HG03159 (cell line): ENCODE data around the gene PPP4R1.
A peak's percentile ranks its signal among the peaks of the same experiment; 100 is the strongest.
"Not testable (repeated sequence)": the region's sequence is repeated elsewhere in the genome, so short reads cannot be mapped to it uniquely, and the experiment has no call there.

ENCODE experiments used
- ATAC-seq: cut with Tn5 transposase; IDR thresholded peaks from one replicate; pipeline ENCODE4 v1.9.1; 2021; ENCODE audit warnings: mild to moderate bottlenecking, moderate library complexity; ENCODE audit not compliant: unreplicated experiment

PPP4R1 gene

DNA sequence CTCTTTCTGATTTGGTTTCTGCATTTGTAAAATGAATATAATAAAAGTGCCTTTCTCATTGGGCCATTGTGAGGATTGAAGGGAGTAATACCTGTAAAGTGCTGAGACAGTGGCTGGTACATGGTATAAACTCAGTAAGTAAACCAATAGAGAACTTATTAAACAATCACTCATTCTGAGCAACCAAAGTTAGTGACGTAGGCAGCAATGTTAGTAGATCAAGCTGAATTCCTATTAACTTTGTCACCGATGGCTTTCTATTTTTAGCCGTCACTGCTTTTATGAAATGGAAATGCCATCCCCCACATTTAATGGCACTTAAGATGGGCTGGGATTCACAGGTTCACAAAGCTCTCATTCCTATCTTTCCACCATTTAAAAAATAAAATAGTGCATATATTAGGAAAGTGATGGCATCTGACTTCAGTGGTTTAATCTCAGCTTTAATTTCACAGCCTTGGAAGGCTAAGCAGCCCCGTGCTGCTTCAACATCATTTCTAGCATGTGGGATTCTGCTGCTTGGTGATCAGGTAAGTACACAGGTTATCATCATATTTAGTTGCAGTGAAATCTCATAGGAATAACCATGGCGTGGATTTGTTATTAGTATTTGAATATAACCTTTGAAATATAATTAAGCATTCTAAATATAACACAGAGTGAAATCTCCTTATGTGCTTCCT lies 17.6 kb upstream of the PPP4R1 start:
- ATAC-seq, result no peak

DNA sequence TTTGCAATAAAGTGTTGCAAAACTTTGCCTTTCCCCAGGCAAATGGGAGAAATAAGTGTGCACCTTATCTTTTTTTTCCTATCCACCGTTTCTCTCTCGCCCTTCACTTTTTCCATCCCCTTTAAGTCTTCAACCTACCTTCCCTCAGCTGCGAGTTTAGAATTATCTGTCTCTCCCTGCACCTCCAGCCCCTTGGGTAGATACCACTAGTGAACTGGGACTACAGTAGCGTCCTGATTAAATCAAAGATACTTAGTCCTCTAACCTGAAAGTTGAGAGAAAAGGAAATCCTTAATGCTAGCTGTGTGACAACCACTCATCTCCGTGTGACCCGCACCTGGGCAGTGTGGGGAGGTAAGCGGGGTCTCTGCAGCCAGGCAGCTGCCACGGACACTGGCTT lies 16.1 kb upstream of the PPP4R1 start:
- ATAC-seq, result no peak

DNA sequence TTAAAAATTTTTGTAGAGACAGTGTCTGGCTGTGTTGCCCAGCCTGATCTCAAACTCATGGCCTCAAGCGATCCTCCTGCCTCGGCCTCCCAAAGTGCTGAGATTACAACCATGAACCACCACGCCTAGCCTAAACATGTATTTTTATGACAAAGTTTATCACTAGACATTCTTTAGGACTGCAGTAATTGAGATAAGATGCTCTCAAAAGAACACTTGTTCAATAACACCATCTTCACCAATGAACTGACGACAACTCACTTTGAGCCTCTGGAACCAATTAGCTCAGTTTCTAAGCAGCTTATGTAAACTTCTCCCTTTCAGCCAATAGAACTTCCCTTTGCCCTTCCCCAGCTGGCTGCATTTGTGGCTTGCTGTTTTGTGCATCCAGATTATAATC lies 15.3 kb upstream of the PPP4R1 start:
- ATAC-seq, result no peak

DNA sequence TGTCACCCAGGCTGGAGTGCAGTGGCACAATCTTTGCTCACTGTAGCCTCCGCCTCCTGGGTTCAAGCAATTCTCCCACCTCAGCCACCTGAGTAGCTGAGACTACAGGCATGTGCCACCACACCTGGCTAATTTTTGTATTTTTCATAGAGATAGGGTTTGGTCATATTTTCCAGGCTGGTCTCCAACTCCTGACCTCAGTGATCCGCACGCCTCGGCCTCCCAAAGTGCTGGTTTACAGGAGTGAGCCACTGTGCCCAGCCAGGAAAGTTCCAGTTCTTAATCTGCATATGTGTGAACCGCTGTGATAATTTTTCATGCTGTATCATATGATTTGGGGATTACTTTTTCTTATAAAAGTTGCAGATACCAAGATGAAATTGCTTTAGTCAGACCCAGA lies 14.6 kb upstream of the PPP4R1 start:
- no peak for ATAC-seq

DNA sequence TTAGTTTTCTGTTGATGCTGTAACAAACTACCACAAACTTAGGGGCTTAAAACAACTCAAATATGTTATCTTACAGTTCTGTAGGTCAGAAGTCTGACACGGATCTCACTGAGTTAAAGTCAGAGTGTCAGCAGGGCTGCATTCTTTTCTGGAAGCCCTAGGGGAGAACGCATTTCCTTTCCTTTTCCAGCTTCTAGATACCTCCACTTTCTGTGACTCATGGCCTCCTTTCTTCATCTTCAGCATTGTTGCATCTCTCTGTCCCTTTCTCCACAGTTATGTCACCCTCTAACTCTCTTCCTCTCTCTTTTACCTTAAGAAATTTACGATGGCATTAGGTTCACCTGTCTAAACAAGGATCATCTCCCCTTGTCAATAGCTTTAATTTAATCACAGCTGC lies 13.3 kb upstream of the PPP4R1 start:
- no peak for ATAC-seq

DNA sequence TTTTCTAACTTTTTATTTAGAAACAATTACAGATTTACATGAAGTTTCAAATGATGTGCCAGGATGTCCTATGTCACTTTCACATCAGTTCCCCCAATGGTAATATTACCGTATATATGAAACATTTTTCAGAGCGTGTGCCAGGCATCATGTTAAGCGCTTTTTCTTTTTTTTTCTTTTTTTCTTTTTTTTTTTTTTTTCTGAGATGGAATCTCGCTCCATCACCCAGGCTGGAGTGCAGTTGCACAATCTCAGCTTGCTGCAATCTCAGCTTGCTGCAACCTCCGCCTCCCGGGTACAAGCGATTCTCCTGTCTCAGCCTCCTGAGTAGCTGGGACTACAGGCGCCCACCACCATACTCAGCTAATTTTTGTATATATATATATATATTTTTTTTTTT lies 5.6 kb upstream of the PPP4R1 start:
- no peak for ATAC-seq

DNA sequence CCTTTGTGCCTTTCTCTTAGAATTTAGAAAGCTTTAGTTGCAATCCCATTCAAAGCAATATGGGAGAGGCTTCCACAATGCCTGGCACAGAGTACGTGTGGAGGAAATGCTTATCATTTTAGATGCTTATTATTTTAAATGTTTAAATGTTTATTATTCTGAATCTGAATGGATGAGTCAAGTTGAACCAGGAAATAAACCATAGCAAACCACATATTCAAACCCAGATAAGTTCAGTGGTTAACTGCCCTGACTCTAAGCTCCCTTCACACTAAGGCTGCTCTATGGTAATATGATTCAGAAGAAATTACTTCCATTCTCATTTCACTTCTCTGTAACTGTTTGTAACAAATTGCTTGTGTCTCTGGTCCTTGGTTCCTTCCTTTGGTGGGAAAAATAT lies 5.2 kb upstream of the PPP4R1 start:
- no peak for ATAC-seq

DNA sequence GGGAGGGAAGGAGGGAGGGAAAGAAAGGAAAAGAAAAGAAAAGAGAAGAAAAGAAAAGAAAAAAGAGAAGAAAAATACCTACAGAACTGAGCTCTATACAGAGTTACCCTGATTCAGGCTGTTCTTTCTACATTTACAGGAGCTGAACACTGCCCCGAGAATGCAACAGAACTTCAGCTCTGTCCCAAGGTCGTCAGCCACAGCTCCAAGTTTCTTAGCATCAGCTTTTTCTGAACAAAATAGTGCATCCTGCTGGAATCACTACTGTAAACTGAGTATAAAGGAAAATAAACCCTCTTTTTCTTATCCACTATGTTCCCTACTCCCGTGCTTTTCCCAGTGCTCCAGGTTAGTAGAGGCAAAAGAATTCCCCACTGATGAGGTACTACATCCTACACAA lies 4.7 kb upstream of the PPP4R1 start:
- no peak for ATAC-seq

DNA sequence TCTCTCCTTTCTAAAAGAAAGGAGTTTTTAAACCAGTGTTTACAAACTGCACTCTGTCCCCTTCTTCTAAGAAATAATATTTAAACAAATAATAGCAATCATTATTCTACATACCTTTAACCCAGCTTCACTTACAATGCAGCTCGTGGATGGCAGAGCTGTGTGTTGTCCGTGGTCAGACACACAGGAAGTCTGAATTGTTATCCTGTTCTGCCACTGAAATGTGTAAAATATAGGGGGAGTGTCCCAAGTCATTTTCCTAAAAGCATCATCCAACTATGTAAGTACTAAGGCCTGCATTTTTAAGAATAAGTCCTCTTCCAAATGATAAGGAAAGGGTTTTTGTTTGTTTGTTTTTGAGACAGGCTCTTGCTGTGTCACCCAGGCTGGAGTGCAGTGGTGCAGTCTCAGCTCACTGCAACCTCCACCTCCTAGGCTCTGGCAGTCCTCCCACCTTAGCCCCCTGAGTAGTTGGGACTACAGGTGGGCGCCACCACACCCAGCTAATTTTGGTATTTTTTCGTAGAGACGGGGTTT lies 2.7 kb upstream of the PPP4R1 start:
- ATAC-seq, result no peak

DNA sequence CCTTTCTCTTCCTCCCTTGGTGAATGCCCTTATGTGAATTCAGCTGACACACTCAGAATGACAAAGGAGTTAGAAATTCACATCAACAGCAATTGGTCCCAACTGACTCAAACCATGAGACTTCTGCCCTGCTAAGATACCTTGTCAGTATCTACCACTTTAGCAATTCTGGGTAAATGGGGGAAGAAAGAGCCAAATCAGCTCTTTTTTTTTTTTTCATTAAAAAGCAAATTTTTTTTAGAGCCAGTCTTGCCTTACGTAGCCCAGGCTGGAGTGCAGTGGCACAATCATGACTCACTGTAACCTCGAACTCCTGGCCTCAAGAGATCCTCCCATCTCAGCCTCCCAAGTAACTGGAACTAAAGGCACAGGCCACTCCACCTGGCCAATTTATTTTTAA lies 1.7 kb upstream of the PPP4R1 start:
- ATAC-seq, result no peak

DNA sequence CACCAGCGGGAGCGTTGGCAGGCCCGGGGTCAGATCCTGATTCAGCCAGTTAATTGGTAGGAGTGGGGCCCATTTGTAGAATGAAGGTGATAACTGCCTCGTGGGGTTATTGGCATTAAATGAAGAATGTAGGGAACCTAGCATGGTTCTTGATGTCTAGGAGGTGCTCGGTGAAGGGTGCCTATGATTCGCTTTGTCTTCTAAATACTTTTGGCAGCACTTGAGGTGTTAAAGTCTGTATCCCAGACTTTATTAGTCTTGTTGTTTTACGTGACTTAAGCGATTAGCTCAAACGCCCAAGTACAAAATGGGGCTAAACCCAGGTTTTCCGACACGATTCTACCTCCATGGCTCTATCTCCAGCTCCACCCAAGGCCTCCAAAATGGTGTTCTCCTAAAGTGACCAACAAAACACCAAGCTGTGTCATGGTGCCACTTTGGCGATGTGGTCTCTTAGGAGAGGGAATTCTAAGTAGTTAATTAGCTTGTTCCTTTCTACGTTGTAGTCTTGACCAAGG lies 980 bp upstream of the PPP4R1 start:
- ATAC-seq, result no peak

DNA sequence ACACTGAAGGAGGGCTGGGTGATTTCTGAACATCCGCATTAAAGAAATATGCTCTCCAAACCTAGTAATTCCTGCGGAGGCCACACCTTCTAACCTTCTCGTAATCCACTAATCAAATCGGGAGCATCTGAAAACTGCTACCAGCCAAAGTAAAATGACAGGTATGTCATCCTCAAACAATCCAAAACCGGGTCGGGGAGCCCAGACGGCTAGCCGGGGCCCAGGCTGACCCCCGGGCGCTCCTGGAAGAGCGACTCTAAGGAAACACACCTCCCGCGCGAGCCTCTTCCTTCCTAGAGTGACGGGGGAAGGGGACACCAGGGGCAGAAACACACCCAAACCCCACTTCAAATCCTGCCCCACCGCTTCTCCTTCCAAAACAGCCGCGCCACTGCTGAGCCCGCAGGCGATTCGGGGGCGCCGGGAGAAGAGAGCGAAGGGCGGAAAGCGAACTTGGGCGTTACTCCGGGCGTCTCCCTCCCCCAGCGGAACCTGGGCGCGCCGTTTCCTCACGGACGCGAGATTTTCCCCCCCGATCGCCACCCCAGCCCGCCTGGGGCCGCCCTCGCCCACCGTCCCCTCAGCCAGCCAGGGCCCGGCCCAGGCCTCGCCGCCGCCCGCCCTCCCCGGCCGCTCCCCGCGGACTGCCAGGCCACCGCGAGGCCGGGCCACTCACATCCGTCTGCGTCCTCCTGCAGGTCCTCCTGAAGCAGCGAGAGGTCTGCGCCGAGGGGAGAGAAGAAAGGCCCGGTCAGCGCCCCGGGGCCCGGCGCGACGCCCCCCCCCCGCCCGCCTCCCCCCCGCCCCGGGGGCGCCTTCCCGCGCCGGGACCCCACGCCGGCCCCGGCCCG lies 584 bp downstream of the PPP4R1 start:
- peak; percentile 35 for ATAC-seq

DNA sequence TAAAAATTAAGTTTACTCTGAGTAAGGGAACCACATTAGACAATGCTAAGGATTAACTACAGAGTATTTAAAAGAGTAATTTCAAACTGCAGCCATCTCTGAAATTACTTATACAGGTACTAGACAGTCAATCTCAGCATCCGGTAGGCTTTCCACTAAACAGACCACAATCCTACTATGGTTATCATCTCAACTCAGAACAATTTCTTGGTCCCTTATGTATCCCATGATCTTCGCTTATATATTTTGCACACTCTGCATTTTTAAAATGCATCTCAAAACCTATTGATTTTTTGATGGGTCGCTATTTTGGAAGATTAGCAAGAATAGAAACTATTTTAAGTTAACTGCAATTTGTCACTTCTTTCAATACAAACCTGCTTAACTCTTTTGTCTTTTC lies 1.4 kb downstream of the PPP4R1 start:
- no peak for ATAC-seq

DNA sequence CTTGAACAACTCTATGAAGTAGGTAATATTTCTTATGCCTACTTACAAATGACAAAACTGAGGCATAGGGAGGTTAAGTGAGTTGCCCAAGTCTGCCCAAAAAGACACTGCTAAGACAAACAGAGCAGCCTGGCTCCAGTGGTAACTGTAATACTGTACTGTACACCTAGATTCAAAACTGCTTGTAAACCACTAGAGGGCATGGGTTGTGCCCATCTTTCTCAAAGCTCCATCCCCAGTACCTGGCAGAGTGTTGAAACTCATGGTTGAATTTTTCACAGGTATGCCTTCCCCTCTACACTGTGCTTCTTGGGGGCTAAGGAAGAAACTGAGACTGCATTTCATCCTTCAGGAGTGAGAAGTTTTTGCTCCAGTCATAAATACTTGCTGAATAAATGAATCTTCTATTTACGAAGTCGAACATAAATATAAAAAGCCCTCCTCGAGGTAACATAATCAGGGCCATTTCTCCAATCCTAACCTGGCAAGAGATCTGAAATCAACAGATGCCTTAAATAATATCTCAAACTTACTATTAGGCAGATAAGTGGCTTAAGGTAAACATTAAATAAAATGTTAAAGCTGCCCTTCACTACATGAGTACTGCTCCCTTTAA lies 2.0 kb downstream of the PPP4R1 start:
- ATAC-seq, result peak; percentile 44

DNA sequence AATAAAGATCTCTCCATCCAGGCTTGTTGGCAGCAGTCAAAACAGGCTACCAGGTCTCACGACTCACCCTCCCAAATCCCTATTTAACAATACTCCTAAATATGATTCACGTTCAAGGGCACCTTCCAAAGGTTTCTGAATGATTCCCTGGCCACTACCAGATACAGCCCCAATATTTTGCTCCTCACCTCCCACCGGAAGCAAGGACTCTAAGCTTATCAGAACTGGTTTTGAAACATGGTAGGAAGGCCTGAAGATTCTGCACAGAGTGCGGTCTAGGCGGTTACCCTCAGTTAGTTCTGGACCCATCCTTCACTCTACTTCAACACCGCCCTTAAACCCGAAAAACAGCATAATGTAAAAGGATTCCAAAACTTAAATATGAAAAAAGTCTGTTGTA lies 5.2 kb downstream of the PPP4R1 start:
- no peak for ATAC-seq

DNA sequence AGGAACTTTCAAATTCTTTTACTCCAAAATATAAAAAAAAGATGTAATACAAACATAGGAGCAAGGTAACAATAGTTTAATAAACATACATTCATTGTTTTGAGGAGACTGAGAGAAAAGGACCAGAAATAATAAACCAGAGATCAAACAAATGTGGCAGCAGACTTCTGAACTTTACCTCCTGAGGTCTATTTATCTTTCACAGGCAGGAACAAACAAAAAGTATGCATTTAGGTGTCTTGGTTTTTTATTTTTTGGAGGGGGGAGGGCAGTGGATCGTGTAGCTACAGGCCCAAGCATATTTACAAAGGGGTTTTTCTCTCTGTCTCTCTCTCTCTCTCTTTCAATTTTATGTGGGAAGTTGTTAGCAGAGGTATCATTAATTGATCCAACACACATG lies 5.6 kb downstream of the PPP4R1 start:
- ATAC-seq, result no peak

DNA sequence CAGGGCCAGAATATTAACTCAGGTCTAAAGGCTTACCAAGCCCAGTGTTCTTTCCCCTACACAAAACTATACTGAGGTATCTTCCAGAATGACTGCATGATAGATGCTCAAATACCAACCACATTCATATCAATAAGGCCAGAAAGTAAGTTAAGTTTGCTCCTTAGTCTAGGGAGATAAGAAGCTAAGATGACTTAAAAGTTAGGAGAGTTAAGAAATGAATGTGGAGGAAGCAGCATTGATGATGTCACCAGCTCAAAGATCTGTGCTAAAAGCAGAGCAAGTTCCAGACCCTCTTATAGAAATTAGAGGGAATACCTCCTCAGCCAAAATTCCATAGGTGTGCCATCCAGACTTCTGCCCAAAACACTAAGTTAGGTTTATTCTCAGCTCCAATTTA lies 6.1 kb downstream of the PPP4R1 start:
- no peak for ATAC-seq

DNA sequence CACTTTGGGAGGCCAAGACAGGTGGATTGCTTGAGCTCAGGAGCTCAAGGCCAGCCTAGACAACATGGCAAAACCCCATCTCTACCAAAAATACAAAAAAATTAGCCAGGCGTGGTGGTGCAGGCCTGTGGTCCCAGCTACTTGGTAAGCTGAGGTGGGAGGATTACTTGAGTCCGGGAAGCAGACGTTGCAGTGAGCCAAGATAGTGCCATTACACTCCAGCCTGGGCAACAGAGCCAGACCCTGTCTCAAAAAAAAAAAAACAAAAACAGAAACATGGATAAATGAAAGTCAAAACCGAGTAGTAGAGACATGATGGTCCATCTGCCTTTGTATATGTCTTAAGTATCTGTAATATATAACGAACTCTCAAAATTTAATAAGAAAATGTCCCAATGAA lies 7.2 kb downstream of the PPP4R1 start:
- ATAC-seq, result not testable (repeated sequence)

DNA sequence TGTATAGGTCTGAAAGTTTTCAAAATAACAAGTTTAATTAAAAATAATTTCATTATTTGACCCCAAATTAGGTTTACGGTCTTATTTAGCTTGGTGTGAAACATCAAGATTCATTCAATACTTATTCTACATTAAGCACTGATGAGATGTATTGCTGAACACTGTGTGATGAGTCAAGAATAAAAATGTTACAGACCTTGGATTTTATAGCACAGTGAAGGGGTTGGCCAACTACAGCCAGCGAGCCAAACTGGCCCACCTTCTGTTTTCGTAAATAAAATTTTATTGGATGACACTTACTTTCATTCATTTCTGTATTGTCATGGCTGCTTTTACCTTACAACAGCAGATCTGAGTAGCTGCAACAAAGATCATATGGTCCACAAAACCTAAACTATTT lies 8.3 kb downstream of the PPP4R1 start:
- no peak for ATAC-seq

DNA sequence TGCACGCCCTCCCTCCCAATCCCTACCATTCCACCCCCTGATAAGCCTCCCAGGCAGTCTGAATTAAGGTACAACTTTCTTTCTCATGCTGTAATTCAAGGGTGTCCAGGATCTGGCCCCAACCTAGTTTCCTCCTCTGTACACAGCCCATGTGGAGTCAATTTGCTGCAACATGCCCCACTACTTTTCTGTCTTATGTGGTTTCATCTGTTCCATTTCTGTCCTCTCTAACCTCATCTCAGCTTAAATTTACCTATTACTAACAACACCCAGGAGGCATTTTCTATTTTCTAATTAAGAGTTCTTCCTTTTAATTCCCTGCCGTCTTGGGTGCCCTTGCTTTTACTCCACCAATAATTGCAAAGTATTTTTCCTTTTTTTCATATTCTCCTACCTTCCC lies 10.0 kb downstream of the PPP4R1 start:
- no peak for ATAC-seq

DNA sequence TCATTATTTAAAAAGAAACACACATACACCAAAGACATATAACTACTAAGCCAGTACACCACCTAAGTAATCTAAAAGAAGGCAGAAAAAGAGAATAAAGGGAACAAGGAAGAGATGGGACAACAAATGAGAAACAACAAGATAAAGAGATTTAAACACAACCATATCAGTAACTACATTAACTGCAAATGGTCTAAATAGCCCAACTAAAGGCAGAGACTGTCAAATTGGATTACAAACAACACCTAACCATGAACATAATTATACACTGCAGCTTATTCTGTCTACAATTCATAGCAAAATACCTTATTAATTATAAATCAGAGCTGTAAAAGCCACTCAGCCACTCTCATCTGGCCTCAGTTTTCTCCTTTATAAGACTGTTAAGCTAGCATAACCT lies 15.0 kb downstream of the PPP4R1 start:
- ATAC-seq, result no peak

DNA sequence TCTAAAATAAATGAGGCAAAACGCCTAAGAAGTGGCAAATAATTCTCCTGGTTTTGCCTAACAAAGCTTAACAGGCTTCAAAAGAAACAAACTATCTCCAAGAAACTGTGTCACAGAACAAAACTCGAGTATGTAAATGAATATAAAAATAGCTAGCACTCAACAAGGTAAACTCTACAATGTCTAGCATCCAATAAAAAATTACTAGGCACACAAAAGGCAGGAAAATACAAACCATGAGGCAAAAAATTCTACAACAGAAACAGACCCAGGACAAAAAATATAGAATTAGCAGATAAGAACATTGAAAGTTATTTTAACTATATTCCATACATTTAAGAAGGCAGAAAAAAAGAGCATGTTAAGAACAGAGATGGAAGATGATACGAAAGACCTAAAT lies 16.8 kb downstream of the PPP4R1 start:
- ATAC-seq, result no peak
